ENCODE measurements around the gene EBF3.

The EBF3 gene

DNA sequence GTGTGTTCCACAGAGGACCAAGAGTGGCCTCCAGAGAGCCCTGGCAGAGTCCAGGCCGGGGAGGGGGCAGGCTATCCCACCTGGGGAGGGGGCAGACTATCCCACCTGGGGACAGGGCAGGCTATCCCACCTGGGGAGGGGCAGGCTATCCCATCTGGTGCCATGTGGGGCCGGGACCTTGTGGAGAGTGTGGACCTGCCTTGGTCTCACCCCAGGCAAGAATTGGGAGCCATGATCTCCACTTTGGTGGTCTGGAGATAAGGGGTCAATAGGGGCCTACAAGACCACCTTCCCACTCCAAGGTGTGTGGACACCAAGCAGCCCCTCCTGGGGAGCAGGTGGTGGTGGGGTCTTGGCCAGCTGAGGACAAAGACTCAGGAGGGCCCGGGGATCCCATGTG, 138.2 kb downstream of the EBF3 start:
- Histone ChIP-seq H3K4me1 (ENCODE audit: control insufficient read depth, insufficient read depth, low read depth, low read length) (no peaks in the 10 kb centered on the region), H3K36me3 (ENCODE audit: control insufficient read depth in 1 of 2, insufficient read depth in 2 of 2, low read depth in 1 of 2, low read length in 2 of 2) (no peaks in the 10 kb centered on the region), H4K8ac (ENCODE audit: low read length) (no peak overlapping the region), H3K79me1 (replicated peaks; ENCODE audit: low read length, poor library complexity, severe bottlenecking) (no peaks in the 10 kb centered on the region), H3K27ac (ENCODE audit: low read length, poor library complexity, severe bottlenecking) (no peak overlapping the region), H4K91ac (ENCODE audit: low read length) (no peak overlapping the region), H3K18ac (ENCODE audit: low read depth in 1 of 2, low read length in 2 of 2) (no peak overlapping the region), H3K23ac (ENCODE audit: low read length in 2 of 2) (no peak overlapping the region), H3K4ac (ENCODE audit: low read depth in 1 of 2, low read length in 2 of 2) (no peak overlapping the region), H3K9me3 (ENCODE audit: control insufficient read depth, low read length) (no peaks in the 10 kb centered on the region), H2AK5ac (ENCODE audit: low read length, severe bottlenecking) (no peak overlapping the region), H2BK12ac (ENCODE audit: low read length in 2 of 2) (no peak overlapping the region), H3K4me3 (ENCODE audit: insufficient read depth in 1 of 2, low read depth in 1 of 2, low read length in 2 of 2) (no peak overlapping the region), H2AFZ (ENCODE audit: low read depth, low read length) (no peak overlapping the region), H3K27me3 (ENCODE audit: control insufficient read depth in 1 of 2, insufficient read depth in 1 of 2, low read length in 2 of 2) (peaks cover 0 to 3% of the 10 kb centered on the region in 2 experiments), H2BK5ac (ENCODE audit: low read depth, low read length, poor library complexity, severe bottlenecking) (no peak overlapping the region), H2BK120ac (ENCODE audit: low read depth, low read length) (no peak overlapping the region), H3K4me2 (ENCODE audit: low read length, poor library complexity, severe bottlenecking) (no peak overlapping the region), H2BK15ac (ENCODE audit: low read depth, poor library complexity, severe bottlenecking) (no peak overlapping the region), H3K14ac (ENCODE audit: low read length in 2 of 2) (no peak overlapping the region), H3K9ac (ENCODE audit: low read length) (no peak overlapping the region)
- DNase-seq, result no peak
- WGBS, result 84% methylated on average over 3 of the region's 3 CpGs

DNA sequence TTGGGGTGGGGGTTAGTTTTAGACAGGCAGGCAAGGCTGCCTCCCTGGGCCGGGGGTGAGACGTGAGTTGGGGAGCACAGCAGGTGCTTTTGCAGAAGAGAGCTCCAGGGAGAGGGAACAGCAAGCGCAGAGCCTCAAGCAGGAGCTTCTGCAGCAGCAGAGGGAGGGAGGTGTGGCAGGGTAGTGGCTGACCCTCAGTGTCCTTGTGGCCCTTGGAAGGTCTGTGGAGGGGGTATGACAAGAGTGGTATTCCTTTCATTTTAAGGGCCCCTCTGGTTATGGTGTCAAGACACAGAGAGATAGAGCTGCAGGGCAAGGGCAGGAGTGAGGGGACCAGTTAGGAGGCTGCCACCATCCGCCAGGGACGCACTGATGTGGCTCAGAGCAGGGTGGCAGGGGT, 138.9 kb downstream of the EBF3 start:
- no peak overlapping the region for H3K4me3 ChIP-seq (ENCODE audit: insufficient read depth in 1 of 2, low read depth in 1 of 2, low read length in 2 of 2)
- H3K4me2 ChIP-seq (ENCODE audit: low read length, poor library complexity, severe bottlenecking), result no peak overlapping the region
- H3K18ac ChIP-seq (ENCODE audit: low read depth in 1 of 2, low read length in 2 of 2), result no peak overlapping the region
- H4K8ac ChIP-seq (ENCODE audit: low read length), result no peak overlapping the region
- H4K91ac ChIP-seq (ENCODE audit: low read length), result no peak overlapping the region
- H3K79me1 ChIP-seq (replicated peaks; ENCODE audit: low read length, poor library complexity, severe bottlenecking), result no peaks in the 10 kb centered on the region
- H3K4ac ChIP-seq (ENCODE audit: low read depth in 1 of 2, low read length in 2 of 2), result no peak overlapping the region
- no peak overlapping the region for H2AK5ac ChIP-seq (ENCODE audit: low read length, severe bottlenecking)
- no peak overlapping the region for H2BK5ac ChIP-seq (ENCODE audit: low read depth, low read length, poor library complexity, severe bottlenecking)
- no peak overlapping the region for H2BK12ac ChIP-seq (ENCODE audit: low read length in 2 of 2)
- H3K9ac ChIP-seq (ENCODE audit: low read length), result no peak overlapping the region
- no peak overlapping the region for H2AFZ ChIP-seq (ENCODE audit: low read depth, low read length)
- no peak overlapping the region for H2BK15ac ChIP-seq (ENCODE audit: low read depth, poor library complexity, severe bottlenecking)
- H3K27ac ChIP-seq (ENCODE audit: low read length, poor library complexity, severe bottlenecking), result no peak overlapping the region
- H3K27me3 ChIP-seq (ENCODE audit: control insufficient read depth in 1 of 2, insufficient read depth in 1 of 2, low read length in 2 of 2), result peaks cover 0 to 3% of the 10 kb centered on the region in 2 experiments
- H3K36me3 ChIP-seq (ENCODE audit: control insufficient read depth in 1 of 2, insufficient read depth in 2 of 2, low read depth in 1 of 2, low read length in 2 of 2), result no peaks in the 10 kb centered on the region
- 76% methylated on average over 5 of the region's 5 CpGs for WGBS
- H3K4me1 ChIP-seq (ENCODE audit: control insufficient read depth, insufficient read depth, low read depth, low read length), result no peaks in the 10 kb centered on the region
- H2BK120ac ChIP-seq (ENCODE audit: low read depth, low read length), result no peak overlapping the region
- no peak for DNase-seq
- no peak overlapping the region for H3K14ac ChIP-seq (ENCODE audit: low read length in 2 of 2)
- H3K9me3 ChIP-seq (ENCODE audit: control insufficient read depth, low read length), result no peaks in the 10 kb centered on the region
- no peak overlapping the region for H3K23ac ChIP-seq (ENCODE audit: low read length in 2 of 2)

DNA sequence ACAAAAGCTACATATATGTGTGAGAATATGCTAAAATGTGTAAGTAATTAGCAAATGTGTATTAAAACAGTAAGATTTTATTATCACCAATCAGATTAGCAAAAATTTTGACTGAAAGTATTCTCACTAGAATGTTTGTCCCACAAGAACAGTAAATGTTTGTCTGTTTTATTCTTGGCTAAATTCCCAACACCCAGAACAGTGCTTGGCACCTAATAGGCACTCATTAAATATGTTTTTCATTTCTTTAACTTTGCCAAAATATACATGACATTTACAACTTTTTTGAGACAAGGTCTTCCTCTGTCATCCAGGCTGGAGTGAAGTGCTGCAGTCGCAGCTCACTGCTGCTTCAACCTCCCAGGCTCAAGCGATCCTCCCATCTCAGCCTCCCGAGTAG, 143.6 kb downstream of the EBF3 start:
- no peaks in the 10 kb centered on the region for H3K27me3 ChIP-seq (ENCODE audit: control insufficient read depth in 1 of 2, insufficient read depth in 1 of 2, low read length in 2 of 2)
- H3K18ac ChIP-seq (ENCODE audit: low read depth in 1 of 2, low read length in 2 of 2), result no peak overlapping the region
- WGBS, result 78% methylated on average over 3 of the region's 3 CpGs
- H3K14ac ChIP-seq (ENCODE audit: low read length in 2 of 2), result no peak overlapping the region
- no peak overlapping the region for H2AFZ ChIP-seq (ENCODE audit: low read depth, low read length)
- H3K79me1 ChIP-seq (replicated peaks; ENCODE audit: low read length, poor library complexity, severe bottlenecking), result no peaks in the 10 kb centered on the region
- H4K91ac ChIP-seq (ENCODE audit: low read length), result no peak overlapping the region
- no peak overlapping the region for H2BK5ac ChIP-seq (ENCODE audit: low read depth, low read length, poor library complexity, severe bottlenecking)
- H4K8ac ChIP-seq (ENCODE audit: low read length), result no peak overlapping the region
- H3K4ac ChIP-seq (ENCODE audit: low read depth in 1 of 2, low read length in 2 of 2), result no peak overlapping the region
- no peaks in the 10 kb centered on the region for H3K4me1 ChIP-seq (ENCODE audit: control insufficient read depth, insufficient read depth, low read depth, low read length)
- H3K4me2 ChIP-seq (ENCODE audit: low read length, poor library complexity, severe bottlenecking), result no peak overlapping the region
- no peak overlapping the region for H2BK120ac ChIP-seq (ENCODE audit: low read depth, low read length)
- no peak overlapping the region for H2AK5ac ChIP-seq (ENCODE audit: low read length, severe bottlenecking)
- no peak overlapping the region for H3K9ac ChIP-seq (ENCODE audit: low read length)
- no peaks in the 10 kb centered on the region for H3K36me3 ChIP-seq (ENCODE audit: control insufficient read depth in 1 of 2, insufficient read depth in 2 of 2, low read depth in 1 of 2, low read length in 2 of 2)
- H2BK12ac ChIP-seq (ENCODE audit: low read length in 2 of 2), result no peak overlapping the region
- DNase-seq, result no peak
- no peak overlapping the region for H2BK15ac ChIP-seq (ENCODE audit: low read depth, poor library complexity, severe bottlenecking)
- no peak overlapping the region for H3K27ac ChIP-seq (ENCODE audit: low read length, poor library complexity, severe bottlenecking)
- no peak overlapping the region for H3K23ac ChIP-seq (ENCODE audit: low read length in 2 of 2)
- H3K4me3 ChIP-seq (ENCODE audit: insufficient read depth in 1 of 2, low read depth in 1 of 2, low read length in 2 of 2), result no peak overlapping the region
- no peaks in the 10 kb centered on the region for H3K9me3 ChIP-seq (ENCODE audit: control insufficient read depth, low read length)

DNA sequence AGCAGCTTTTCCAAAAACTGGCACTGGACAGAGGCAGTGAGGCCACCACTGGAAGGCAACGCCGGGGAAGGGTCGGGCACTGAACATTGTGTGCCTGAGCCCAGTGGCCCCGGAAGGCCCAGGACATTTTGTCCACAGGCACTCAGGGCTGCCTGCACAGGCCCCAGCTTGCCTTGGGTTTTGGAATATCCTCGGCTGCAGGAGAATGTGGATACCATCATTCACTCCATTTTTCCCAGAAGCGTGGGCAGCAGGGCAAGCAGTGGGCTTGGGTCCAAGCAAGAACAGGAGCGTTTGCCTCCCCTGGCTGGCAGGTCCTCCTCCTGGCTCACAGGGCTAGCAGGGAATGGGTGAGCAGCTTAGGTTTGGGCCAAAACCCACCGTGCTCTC, 147.4 kb downstream of the EBF3 start:
- no peak overlapping the region for H2BK5ac ChIP-seq (ENCODE audit: low read depth, low read length, poor library complexity, severe bottlenecking)
- H3K4me2 ChIP-seq (ENCODE audit: low read length, poor library complexity, severe bottlenecking), result no peak overlapping the region
- no peaks in the 10 kb centered on the region for H3K79me1 ChIP-seq (replicated peaks; ENCODE audit: low read length, poor library complexity, severe bottlenecking)
- H3K9ac ChIP-seq (ENCODE audit: low read length), result no peak overlapping the region
- H3K4me3 ChIP-seq (ENCODE audit: insufficient read depth in 1 of 2, low read depth in 1 of 2, low read length in 2 of 2), result no peak overlapping the region
- no peak overlapping the region for H2AFZ ChIP-seq (ENCODE audit: low read depth, low read length)
- H3K9me3 ChIP-seq (ENCODE audit: control insufficient read depth, low read length), result no peaks in the 10 kb centered on the region
- H3K27ac ChIP-seq (ENCODE audit: low read length, poor library complexity, severe bottlenecking), result no peak overlapping the region
- 83% methylated on average over 8 of the region's 8 CpGs for WGBS
- H2BK15ac ChIP-seq (ENCODE audit: low read depth, poor library complexity, severe bottlenecking), result no peak overlapping the region
- no peak overlapping the region for H3K18ac ChIP-seq (ENCODE audit: low read depth in 1 of 2, low read length in 2 of 2)
- H2BK12ac ChIP-seq (ENCODE audit: low read length in 2 of 2), result no peak overlapping the region
- H4K91ac ChIP-seq (ENCODE audit: low read length), result no peak overlapping the region
- no peak overlapping the region for H3K4ac ChIP-seq (ENCODE audit: low read depth in 1 of 2, low read length in 2 of 2)
- H4K8ac ChIP-seq (ENCODE audit: low read length), result no peak overlapping the region
- peaks cover 0 to under 1% of the 10 kb centered on the region in 2 experiments for H3K27me3 ChIP-seq (ENCODE audit: control insufficient read depth in 1 of 2, insufficient read depth in 1 of 2, low read length in 2 of 2)
- H2AK5ac ChIP-seq (ENCODE audit: low read length, severe bottlenecking), result no peak overlapping the region
- H2BK120ac ChIP-seq (ENCODE audit: low read depth, low read length), result no peak overlapping the region
- H3K4me1 ChIP-seq (ENCODE audit: control insufficient read depth, insufficient read depth, low read depth, low read length), result no peaks in the 10 kb centered on the region
- no peak overlapping the region for H3K23ac ChIP-seq (ENCODE audit: low read length in 2 of 2)
- H3K14ac ChIP-seq (ENCODE audit: low read length in 2 of 2), result no peak overlapping the region
- H3K36me3 ChIP-seq (ENCODE audit: control insufficient read depth in 1 of 2, insufficient read depth in 2 of 2, low read depth in 1 of 2, low read length in 2 of 2), result no peaks in the 10 kb centered on the region
- no peak for DNase-seq
